Thyroid gland (tissue), 4 donors: ENCODE results near the gene PDE4B.

Experiments
- CTCF ChIP-seq, 6 experiments: fragments of 200-600 bp in 3 of 6; fragments of 450-650 bp in 3 of 6; sonication (generic) in 3 of 6; IDR thresholded peaks; one replicate each; pipeline ENCODE4 v1.5.1; 2016 to 2019; ENCODE audit warnings: antibody characterized with exemption in 6 of 6, mild to moderate bottlenecking in 2 of 6, inconsistent platforms in 1 of 6, moderate library complexity in 1 of 6
- POLR2A ChIP-seq, 2 donors: fragments of 450-650 bp; IDR thresholded peaks; one replicate each; pipeline ENCODE4 v1.6.1; 2017; ENCODE audit warnings: antibody characterized with exemption in 2 of 2, mild to moderate bottlenecking in 2 of 2, moderate library complexity in 1 of 2

GRCh38 chr1:65946960-65947359 is 154.3 kb downstream of the PDE4B start:
- TF ChIP-seq CTCF (IDR thresholded peaks at IDR 0.05) (no peak), POLR2A (IDR thresholded peaks at IDR 0.05) (no peak)
